ENCODE results near the gene TSPOAP1. TPM values are rescaled to one million over a fixed set of nuclear protein-coding genes. Genes with fewer than 3 reads are reported as not detected.

Gene TSPOAP1
- total RNA-seq, 1 donor from 2014 or later: 77.0 TPM

GRCh38 chr17:58319173-58320162 lies 9.1 kb downstream of the TSPOAP1 start:
- intact Hi-C loops (cut with micrococcal nuclease): no loop called here

DNA sequence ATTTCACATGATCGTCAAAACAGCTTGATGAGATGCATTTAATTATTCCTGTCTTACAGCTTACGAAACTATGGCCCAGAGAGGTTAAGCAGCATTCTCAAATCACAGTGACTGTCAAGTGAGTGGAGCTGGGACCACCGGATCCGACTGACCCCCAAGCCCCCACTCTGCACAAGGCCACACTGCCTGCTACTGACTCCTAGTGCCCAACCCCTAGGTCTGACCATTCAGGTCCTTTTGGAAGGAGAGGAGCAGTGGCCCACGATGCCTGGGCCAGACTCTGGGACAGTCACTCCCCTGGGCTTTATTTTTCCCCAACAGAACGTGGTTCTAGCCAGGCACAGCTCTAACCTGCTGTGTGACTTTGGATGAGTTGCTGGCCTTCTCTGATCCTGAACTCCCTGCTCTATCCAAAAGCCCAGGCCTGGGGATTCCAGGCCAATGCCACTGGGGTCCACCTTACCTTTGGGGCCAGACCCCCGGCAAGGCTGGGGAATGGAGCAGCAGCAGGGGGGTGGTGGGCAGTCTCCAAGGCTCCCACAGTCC lies 9.9 kb downstream of the TSPOAP1 start:
- intact Hi-C loops (cut with micrococcal nuclease): no loop called here

DNA sequence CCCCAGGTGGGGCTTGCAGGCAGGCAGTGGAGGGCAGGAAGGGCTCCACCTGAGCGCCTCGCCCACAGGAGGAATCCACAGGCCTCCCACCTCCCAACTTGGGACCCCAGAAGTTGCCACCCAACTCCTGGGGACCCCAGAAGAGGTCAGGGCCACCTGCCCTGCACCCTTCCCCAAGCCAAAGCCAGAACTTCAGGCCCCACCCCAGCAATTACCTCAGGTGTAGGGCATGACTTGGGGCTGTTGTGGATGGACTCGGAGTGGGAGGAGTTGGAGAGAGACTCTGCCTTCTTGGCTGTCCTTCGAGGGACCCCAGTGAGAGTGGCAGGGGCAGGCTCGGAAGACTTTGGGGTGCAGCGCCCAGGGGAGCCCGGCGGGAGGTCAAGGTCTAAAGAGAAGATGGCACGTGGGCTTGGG lies 10.5 kb downstream of the TSPOAP1 start:
- intact Hi-C loops (cut with micrococcal nuclease): no loop called here

- intact Hi-C loops (cut with micrococcal nuclease): loop anchor here (1.0 to 2.0 kb wide), 7 partner anchors 12 to 169 kb away; partner anchors contain the start of genes RNF43 and SUPT4H1
Measured at GRCh38 chr17:58317421-58318064, 11.1 kb downstream of the TSPOAP1 start.

DNA sequence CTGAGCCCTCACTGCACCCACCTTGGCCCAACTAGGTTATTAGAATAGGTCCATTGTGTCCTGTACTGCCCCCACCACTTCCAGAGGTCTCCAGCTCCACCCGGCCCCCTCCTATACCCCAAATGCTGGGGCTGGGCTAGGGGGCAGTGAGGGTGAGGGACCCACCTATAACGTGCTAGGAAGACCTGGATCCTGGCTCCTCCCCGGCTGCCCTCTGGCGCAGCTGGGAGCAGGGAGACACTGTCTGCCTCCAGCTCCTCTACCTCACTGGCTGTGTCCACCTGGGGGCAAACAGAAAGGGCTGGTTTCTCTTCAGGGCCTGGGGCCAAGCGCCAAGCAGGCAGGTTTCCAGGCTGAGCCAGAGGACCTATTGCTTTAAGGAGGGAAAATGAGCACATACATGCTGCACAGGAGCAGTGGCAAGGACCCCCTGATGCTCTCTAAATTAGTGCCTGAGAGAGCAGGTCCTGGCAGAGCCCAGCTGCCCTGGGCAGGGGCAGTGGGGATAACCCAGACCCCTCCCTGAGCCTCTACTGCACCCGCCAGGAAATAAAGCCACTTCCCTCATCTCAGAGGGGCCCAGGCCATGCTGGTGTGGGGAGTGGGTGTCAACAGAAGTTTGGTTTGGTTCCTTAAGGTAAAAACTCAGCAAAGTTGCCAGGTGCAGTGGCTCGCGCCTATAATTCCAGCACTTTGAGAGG lies 12.2 kb downstream of the TSPOAP1 start:
- intact Hi-C loops (cut with micrococcal nuclease): loop anchor here (2.0 kb wide), 1 partner anchor 170 kb away; no protein-coding TSS in a partner anchor

DNA sequence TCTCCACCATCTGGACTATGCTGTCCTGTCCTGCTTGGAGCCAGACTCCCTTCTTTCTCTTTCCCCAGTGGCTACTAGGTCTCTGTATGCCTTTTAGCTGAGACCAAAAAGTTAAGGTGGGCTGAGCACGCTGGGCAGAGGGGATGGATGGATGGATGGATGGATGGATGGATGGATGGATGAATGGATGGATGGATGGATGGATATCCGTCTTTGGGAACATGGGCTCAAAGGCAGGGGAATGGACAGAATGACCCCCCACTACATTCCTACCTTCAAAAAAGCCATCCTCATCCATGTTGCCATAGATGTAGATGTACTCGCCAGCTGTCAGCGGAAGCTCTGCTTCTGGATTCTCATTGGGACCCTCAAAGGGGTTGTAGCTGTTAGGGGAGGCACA lies 12.8 kb downstream of the TSPOAP1 start:
- intact Hi-C loops (cut with micrococcal nuclease): loop anchor here (2.0 kb wide), 1 partner anchor 171 kb away; no protein-coding TSS in a partner anchor

DNA sequence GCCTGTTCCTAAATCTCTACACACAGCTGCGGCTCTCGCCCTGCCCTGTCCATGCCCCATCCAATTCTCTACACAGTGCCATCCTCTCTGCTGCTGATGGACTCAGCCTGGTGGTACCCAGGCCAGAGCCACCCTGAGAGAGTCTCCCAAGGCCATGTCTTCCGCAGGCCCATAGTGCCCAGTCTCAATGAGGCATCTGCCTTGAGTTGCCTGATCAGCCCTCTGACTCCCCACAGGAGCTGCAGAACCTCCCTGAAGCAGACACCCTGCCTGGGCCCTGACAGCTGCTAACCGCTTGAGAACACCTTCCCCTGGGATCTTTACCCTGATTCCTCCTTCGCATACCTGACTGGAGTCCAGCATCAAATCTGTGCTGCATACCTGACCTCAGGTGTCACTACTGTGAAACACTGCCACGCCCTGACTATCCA lies 13.3 kb downstream of the TSPOAP1 start:
- intact Hi-C loops (cut with micrococcal nuclease): no loop called here

GRCh38 chr17:58314706-58315015 lies 13.9 kb downstream of the TSPOAP1 start:
- intact Hi-C loops (cut with micrococcal nuclease): no loop called here

- intact Hi-C loops (cut with micrococcal nuclease): no loop called here
Measured at GRCh38 chr17:58313815-58314705, 14.5 kb downstream of the TSPOAP1 start.

- intact Hi-C loops (cut with micrococcal nuclease): no loop called here
Measured at GRCh38 chr17:58312829-58313228, 15.8 kb downstream of the TSPOAP1 start.

DNA sequence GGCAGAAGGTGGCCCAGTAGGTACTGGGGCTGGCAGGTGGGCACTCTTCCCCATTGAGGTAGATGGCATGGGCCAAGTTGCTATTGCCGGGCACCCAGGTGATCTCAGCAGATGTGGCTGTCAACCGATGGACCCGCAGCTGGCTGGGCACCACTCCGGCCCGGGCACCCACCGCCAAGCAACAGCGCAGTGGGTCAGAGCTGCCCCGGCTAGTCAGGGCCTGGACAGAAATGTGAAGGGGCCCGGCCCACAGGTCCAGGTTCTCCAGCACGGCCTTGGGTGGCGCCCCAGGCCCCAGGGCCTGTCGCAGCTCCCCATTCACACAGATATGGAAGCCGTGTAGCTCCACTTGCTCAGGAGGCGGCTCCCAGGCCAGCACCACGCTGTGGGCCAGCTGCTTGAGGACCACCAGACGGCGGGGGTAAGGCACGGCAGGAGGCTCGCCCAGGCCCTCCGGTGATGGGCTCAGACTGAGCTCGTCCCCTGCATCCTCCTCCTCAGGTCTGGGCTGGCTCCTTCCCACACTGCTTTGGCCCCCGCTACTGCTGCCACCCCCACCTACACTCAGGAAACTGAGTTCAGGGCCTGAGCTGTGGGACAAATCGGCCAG lies 16.5 kb downstream of the TSPOAP1 start:
- intact Hi-C loops (cut with micrococcal nuclease): no loop called here

- intact Hi-C loops (cut with micrococcal nuclease): no loop called here
Measured at GRCh38 chr17:58311429-58311894, 17.1 kb downstream of the TSPOAP1 start.

- intact Hi-C loops (cut with micrococcal nuclease): no loop called here
Measured at GRCh38 chr17:58310511-58311428, 17.8 kb downstream of the TSPOAP1 start.

GRCh38 chr17:58309918-58310259 lies 18.7 kb downstream of the TSPOAP1 start:
- intact Hi-C loops (cut with micrococcal nuclease): no loop called here

DNA sequence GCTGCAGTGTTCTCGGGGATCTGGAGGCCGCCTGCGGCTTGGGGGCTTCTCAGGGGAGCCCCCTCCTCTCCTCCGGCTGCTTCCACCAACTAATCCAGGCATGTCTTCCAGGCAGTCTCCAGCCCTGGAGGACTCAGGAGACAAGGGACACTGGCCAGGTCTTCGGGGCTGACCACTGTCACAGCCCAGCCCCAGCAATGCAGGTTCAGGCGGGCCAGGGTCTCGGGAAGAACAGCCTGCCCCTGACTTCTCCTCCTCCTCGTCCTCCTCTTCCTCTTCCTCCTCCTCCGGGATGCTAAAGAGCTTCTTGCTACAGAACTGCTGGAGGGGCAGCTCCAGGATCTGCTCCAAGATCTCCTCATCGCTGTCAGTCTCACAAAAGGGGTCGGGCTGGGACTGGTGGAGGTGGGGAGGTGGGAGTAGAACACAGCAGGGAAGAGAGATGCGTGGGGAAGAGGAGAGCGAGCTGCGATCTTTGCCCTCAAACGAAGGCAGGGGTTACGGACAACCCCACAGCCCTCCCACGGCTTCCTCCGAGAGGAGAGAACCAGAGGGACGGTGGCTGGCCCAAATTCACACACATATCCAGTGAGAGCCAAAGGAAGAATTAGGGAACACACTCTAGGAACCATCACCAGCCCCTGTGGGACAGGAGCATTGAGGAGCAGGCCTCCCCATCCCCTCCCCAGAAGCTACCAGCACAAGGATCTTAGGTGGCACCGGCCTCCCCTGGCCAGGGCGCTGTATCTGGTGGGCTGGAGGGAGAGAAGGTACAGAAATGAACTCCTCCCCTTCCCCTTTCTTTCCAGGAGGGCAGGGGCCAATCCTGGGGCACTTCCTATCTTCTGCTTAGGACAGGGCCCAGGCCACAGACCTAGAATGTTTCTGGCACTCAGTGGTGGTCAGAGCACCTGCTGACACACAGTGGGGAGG lies 19.3 kb downstream of the TSPOAP1 start:
- intact Hi-C loops (cut with micrococcal nuclease): no loop called here

- intact Hi-C loops (cut with micrococcal nuclease): no loop called here
Measured at GRCh38 chr17:58308173-58308984, 20.2 kb downstream of the TSPOAP1 start.
